ENCODE measurements around the gene EVA1B. TPM values are rescaled to one million over a fixed set of nuclear protein-coding genes. Genes with fewer than 3 reads are reported as not detected.

The EVA1B gene
- total and polyA plus RNA-seq, 2 of the 13 experiments (the other 11 are each of a cell fraction or from before 2014, with no cell fraction given) = 3.9 to 6.6 TPM

DNA sequence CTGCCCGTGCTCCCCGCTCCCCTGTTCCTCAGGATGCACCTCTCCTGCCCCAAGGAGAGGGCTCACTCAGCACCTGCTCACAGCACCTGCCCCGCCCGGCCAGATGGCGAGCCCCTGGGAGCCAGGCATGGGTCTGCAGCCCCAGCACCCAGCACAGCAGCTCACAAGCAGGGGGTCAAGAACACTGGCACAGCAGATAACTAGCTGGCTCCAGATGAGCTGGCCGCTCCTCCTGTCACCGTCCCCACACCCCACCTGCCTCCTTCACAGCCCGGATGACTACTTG lies 20.9 kb upstream of the EVA1B start:
- WGBS (ENCODE audit: low lambda C conversion rate) = 89% methylated on average over 6 of the region's 8 CpGs
- BruUV-seq (replicated peaks) = no TSS peak
- in situ Hi-C loops (cut with HindIII; ENCODE audit: extremely low pct_ligation_motif_present, low pct_unique_long_range_greater_than_20kb) = loop anchor here (5.0 kb wide), 1 partner anchor 78 kb away; no protein-coding TSS in a partner anchor

GRCh38 chr1:36343651-36344394 lies 20.4 kb upstream of the EVA1B start:
- WGBS (ENCODE audit: low lambda C conversion rate) = 98% methylated on average over 11 of the region's 24 CpGs
- in situ Hi-C loops (cut with HindIII; ENCODE audit: extremely low pct_ligation_motif_present, low pct_unique_long_range_greater_than_20kb) = loop anchor here (5.0 kb wide), 1 partner anchor 78 kb away; no protein-coding TSS in a partner anchor
- no peak for TF ChIP-seq ZNF263 (CRISPR knock-in tag; IDR thresholded peaks at IDR 0.05)
- TF ChIP-seq RAD51 (IDR thresholded peaks at IDR 0.05; ENCODE audit: borderline replicate concordance) = no peak
- POLR2A ChIA-PET = interaction anchor here (1.5 kb wide), 1 partner anchor 195 kb away, joined by 5 read pairs; the partner anchor contains the start of gene TRAPPC3
- intact Hi-C loops (cut with micrococcal nuclease; ENCODE audit: unreplicated experiment) = loop anchor here (2.0 kb wide), 1 partner anchor 77 kb away; no protein-coding TSS in a partner anchor
- H3K4me2 ChIP-seq (ENCODE audit: low read depth, low read length) = no peak overlapping the region
- CTCF ChIA-PET (ENCODE audit: low intra/inter-chr PET ratio, low total read pairs) = interaction anchor here (3.1 kb wide), 1 partner anchor 77 kb away, joined by 24 read pairs; no protein-coding TSS in a partner anchor
- H3K4me1 ChIP-seq (ENCODE audit: insufficient read depth, low read length) = 0 out of 2 replicates have a peak, but pooled peaks cover 12% of the 10 kb centered on the region
- H3K36me3 ChIP-seq (replicated peaks in 1 of 2; ENCODE audit: control insufficient read depth in 1 of 2, insufficient read depth in 2 of 2, low read length in 2 of 2) = peaks cover 34 to 66% of the 10 kb centered on the region in 2 experiments
- H3K27me3 ChIP-seq (ENCODE audit: control insufficient read depth in 1 of 2, insufficient read depth in 2 of 2, low read length in 2 of 2) = no peaks in the 10 kb centered on the region
- no peak for ATAC-seq
- no peak overlapping the region for H2AFZ ChIP-seq (ENCODE audit: low read length)
- no peak overlapping the region for H3K4me3 ChIP-seq (replicated peaks in 1 of 3; ENCODE audit: insufficient read depth in 1 of 3, low read depth in 2 of 3, low read length in 3 of 3)
- BruUV-seq (replicated peaks) = no TSS peak
- H3K79me2 ChIP-seq (ENCODE audit: insufficient read depth, low read length) = no peaks in the 10 kb centered on the region
- H4K20me1 ChIP-seq (ENCODE audit: insufficient read depth, low read length) = no peaks in the 10 kb centered on the region
- H3K9me3 ChIP-seq (ENCODE audit: low read length) = no peaks in the 10 kb centered on the region
- H3K9ac ChIP-seq (ENCODE audit: insufficient read depth, low read depth, low read length) = no peak overlapping the region
- no peak for DNase-seq (ENCODE audit: low spot score)
- H3K27ac ChIP-seq (ENCODE audit: extremely low read length, insufficient read depth, low read length) = no peak overlapping the region
- no peak for FAIRE-seq

More for the DNA sequence above, 20.9 kb upstream of the EVA1B start:
- H3K27me3 ChIP-seq (ENCODE audit: control insufficient read depth in 1 of 2, insufficient read depth in 2 of 2, low read length in 2 of 2) = no peaks in the 10 kb centered on the region
- no peak overlapping the region for H3K4me3 ChIP-seq (replicated peaks in 1 of 3; ENCODE audit: insufficient read depth in 1 of 3, low read depth in 2 of 3, low read length in 3 of 3)
- H3K4me2 ChIP-seq (ENCODE audit: low read depth, low read length) = no peak overlapping the region
- ChIA-PET CTCF (ENCODE audit: low intra/inter-chr PET ratio, low total read pairs) (no interaction called here), POLR2A (no interaction called here)
- no peaks in the 10 kb centered on the region for H3K9me3 ChIP-seq (ENCODE audit: low read length)
- H3K79me2 ChIP-seq (ENCODE audit: insufficient read depth, low read length) = no peaks in the 10 kb centered on the region
- intact Hi-C loops (cut with micrococcal nuclease; ENCODE audit: unreplicated experiment) = no loop called here
- FAIRE-seq = no peak
- DNase-seq (ENCODE audit: low spot score) = no peak
- H2AFZ ChIP-seq (ENCODE audit: low read length) = no peak overlapping the region
- 0 out of 2 replicates have a peak, but pooled peaks cover 15% of the 10 kb centered on the region for H3K4me1 ChIP-seq (ENCODE audit: insufficient read depth, low read length)
- ATAC-seq = no peak
- no peak overlapping the region for H3K9ac ChIP-seq (ENCODE audit: insufficient read depth, low read depth, low read length)
- no peaks in the 10 kb centered on the region for H4K20me1 ChIP-seq (ENCODE audit: insufficient read depth, low read length)
- H3K36me3 ChIP-seq (replicated peaks in 1 of 2; ENCODE audit: control insufficient read depth in 1 of 2, insufficient read depth in 2 of 2, low read length in 2 of 2) = peaks cover 37 to 71% of the 10 kb centered on the region in 2 experiments
- H3K27ac ChIP-seq (ENCODE audit: extremely low read length, insufficient read depth, low read length) = no peak overlapping the region
- TF ChIP-seq ZNF580 (CRISPR knock-in tag; IDR thresholded peaks at IDR 0.05; ENCODE audit: borderline replicate concordance, low read depth) (no peak), ZNF790 (CRISPR knock-in tag; IDR thresholded peaks at IDR 0.05; ENCODE audit: borderline replicate concordance) (no peak), ZMAT5 (CRISPR knock-in tag; IDR thresholded peaks at IDR 0.05; ENCODE audit: borderline replicate concordance, low read depth) (no peak), AGO2 (optimal IDR thresholded peaks at IDR 0.05; ENCODE audit: low read depth, low read length) (peak; percentile 59), JUN (CRISPR knock-in tag; IDR thresholded peaks at IDR 0.05) (no peak)
